HG03378 (cell line): ENCODE data around the gene FOXN1.
"Not testable (repeated sequence)": the region's sequence is repeated elsewhere in the genome, so short reads cannot be mapped to it uniquely, and the experiment has no call there.

Experiments used
- ATAC-seq: cut with Tn5 transposase; IDR thresholded peaks from one replicate; pipeline ENCODE4 v1.9.1; 2021; ENCODE audit warnings: mild to moderate bottlenecking, moderate library complexity; ENCODE audit not compliant: unreplicated experiment

FOXN1 gene

GRCh38 chr17:28522281-28522680 lies 16.1 kb downstream of the FOXN1 start:
- ATAC-seq = not testable (repeated sequence)

GRCh38 chr17:28523186-28523585 lies 17.0 kb downstream of the FOXN1 start:
- no peak for ATAC-seq

GRCh38 chr17:28523876-28524275 lies 17.7 kb downstream of the FOXN1 start:
- no peak for ATAC-seq

GRCh38 chr17:28524476-28525424 lies 18.6 kb downstream of the FOXN1 start:
- no peak for ATAC-seq

DNA sequence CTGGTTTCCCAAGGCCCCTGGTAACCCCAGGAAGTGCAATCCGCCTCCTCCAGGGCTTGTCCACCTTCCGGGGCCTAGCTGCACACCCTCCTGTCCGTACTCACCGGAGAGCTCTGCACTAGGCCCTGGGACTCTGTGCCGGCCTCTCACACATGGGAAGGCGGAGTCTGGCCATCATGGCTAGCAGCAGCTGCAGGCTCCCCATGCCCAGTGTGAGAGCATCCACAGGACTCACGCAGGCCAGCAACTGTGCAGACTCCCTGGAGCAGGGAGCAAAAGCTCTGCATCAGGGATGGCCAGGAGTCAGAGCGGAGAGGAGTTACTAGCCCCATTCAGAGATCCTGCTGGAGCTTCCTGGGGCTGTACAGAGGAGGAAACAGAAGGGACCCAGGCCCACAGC lies 20.2 kb downstream of the FOXN1 start:
- ATAC-seq = no peak

DNA sequence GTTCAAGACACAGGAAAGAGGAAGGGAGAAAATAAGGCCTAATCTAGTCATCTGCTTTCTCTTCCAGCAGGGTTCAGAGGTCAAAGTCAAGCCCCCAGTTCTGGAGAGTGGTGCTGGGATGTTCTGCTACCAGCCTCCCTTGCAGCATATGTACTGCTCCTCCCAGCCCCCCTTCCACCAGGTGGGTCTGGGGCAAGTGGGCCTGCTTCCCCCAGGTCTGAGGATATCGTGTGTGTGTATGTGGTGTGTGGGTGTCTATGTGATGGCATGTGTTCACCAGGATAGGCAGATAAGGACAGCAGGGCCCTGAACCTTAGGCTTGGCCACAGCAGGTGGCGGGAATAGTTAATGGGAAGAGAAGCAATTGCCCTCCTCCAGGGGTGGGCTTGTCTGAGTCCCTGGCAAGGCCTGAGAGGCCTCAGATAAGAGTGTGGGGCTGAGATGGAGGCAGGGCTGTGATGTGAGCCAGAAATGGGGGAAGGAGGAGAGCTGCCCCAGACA lies 21.1 kb downstream of the FOXN1 start:
- ATAC-seq = no peak

DNA sequence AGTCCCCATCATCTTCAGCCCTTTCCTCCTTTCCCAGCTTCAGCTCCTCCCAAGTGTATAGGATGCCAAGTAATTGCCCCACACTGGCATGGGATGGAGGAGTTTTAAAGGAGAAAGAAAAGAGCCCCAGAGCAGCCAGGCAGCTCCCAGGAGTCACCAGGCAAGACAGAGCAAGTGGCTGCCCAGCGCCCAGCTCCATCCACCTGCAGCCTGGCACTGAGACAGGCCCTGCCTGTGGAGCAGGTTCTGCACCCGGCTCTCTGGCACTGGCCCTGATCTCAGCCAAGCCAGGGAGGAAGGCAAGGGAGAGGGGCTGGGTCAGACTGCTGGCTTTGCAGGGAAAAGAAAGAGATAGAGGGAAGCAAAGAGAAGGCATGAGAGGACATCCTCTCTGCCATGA lies 21.7 kb downstream of the FOXN1 start:
- ATAC-seq = no peak

GRCh38 chr17:28528327-28529012 lies 22.3 kb downstream of the FOXN1 start:
- ATAC-seq = no peak

GRCh38 chr17:28529013-28529400 lies 22.9 kb downstream of the FOXN1 start:
- no peak for ATAC-seq

DNA sequence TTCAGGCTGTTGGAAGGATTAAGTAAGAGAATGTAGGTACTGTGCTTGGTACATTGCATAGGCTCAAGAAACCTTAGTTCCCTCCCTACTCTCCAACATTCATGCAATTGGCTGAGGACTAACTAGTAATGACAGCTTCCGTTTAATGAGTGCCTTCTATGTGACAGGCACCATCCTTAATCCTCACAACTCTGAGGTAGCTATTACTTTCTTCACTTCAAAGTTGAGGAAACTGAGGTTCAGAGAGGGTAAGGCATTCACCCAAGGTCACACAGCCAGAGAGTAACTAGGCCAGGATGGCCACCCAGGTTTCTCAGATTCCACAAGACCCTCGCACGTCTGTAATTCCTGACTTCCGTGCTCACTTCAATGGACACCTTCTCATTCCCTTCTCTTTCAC lies 24.1 kb downstream of the FOXN1 start:
- ATAC-seq = no peak

DNA sequence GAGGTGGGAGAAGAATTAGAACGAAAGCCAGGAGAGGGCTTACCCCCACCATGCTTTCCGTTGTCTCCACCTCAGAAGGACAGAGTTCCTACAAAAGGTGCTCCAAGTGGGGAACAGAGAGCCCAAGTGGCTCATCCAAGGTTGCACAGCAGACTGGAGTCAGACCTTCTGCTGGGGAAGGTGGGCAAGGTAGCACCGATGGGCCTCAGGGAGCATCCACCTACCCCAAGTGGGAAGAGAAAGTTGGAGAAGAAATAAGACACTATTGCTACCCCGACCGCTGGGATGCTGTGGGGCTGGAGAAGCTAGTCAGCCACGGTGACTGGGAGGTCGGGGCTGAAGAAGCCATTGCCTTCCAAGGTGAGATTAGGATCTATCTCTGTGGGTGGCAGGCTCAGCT lies 24.8 kb downstream of the FOXN1 start:
- no peak for ATAC-seq

GRCh38 chr17:28532050-28532960 lies 26.2 kb downstream of the FOXN1 start:
- ATAC-seq = no peak

DNA sequence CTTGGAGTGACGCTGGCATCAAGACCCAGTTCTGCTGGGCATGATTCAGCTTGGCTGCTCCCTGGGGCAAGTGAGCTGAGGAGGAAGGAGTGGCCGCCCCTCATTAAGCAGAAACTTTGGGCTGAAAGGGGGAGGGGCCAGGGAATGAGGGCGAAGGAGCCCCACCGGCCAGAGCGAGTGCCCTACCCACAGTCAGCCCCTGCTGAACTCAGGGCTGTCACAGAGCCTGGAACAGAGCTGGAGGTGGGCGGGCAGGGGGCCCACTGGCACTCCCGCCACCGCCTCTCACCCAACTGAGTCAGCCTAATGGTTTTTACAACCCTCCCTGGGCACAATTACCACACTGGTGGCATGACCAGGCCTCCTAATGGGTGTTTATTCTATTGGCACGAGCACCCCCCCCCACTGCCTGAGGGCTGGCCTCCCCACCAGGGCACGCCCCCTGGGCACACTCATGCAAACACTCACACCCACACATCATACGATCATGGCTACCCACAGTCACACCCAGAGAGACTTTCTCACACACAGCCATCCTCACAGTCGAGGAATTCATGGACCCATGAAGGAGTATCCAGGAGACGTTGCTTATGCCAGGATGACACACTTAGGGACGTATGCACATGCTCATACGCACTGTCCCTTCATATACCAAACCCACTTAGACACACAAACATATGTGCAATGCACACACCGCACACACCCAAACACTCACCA lies 27.1 kb downstream of the FOXN1 start:
- ATAC-seq = no peak

DNA sequence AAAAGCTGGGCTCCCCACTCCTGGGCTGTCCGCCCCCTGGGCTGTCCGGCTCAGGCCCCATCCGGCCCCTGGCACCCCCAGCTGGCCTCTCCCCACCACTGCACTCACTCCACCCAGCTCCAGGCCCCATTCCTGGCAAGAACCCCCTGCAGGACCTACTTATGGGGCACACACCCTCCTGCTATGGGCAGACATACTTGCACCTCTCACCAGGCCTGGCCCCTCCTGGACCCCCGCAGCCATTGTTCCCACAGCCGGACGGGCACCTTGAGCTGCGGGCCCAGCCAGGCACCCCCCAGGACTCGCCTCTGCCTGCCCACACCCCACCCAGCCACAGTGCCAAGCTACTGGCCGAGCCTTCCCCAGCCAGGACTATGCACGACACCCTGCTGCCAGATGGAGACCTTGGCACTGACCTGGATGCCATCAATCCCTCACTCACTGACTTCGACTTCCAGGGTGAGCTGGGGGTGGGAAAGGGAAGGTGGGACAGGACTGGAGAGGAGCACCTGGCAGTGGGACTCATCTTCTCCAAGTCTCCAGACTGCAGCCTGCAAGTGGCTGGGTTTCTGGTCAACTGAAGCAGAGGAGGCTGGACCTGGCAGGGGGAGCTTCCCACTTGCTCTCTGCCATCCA lies 28.7 kb downstream of the FOXN1 start:
- no peak for ATAC-seq

DNA sequence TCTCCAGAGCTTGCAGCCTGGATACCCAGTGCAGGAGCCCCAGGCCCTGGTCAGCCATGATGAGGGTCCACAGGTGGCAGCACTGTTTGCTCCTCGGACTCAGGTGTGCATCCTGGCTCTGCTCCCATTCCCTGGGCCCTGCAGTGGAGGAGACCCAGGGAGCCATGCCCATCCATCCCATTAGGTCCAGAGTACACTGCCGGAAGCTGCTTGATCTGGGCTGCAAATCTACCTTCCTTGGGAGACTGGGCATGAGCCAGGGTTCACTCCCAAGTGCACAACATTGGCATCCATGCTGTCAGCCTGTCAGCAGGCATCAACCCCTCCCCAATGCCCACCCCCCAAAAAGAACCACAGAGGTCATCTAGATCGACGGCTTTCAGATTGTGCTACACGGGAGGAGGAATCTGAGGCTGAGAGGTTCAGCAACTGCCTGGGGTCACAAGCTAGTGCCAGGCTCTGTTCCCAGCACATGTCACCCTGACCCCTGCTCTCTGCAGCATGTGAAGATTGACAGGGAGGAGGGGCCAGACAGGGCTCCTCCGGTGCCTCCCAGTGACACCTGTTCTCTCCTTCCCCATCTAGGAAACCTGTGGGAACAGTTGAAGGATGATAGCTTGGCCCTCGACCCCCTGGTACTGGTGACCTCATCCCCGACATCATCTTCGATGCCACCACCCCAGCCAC lies 30.5 kb downstream of the FOXN1 start:
- no peak for ATAC-seq

DNA sequence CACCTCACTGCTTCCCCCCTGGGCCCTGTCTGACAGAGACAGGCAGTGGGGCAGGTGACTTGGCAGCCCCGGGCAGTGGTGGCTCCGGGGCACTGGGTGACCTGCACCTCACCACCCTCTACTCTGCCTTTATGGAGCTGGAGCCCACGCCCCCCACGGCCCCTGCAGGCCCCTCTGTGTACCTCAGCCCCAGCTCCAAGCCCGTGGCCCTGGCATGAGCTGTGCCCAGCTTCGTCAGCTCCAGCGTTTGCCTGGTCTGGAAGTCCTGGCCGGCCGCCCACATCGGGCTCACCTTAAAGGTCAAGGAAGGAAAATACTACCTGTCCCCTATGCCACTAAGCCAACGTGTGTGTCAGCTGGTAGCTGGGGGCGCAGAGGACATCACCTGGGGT lies 31.1 kb downstream of the FOXN1 start:
- no peak for ATAC-seq

GRCh38 chr17:28538296-28538895 lies 32.2 kb downstream of the FOXN1 start:
- no peak for ATAC-seq

DNA sequence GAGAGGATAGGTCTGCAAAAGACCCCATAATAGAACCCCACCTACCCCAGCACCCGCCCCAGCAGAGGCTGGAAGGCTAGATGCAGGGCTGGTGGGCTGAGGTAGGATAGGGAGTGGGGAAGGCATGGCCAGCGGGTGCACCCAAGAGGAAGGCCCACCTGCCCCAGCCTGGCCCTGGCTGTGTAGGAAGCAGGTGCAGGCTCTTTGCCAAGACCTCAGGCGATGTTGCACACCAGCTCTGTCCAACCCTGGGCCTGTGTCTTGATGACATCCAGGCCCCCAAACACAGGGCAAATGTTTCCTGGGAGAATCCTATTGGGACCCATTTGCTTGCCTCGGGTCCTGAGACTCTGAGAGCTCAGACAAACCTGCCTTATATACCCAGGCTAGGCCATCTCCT lies 34.1 kb downstream of the FOXN1 start:
- no peak for ATAC-seq

DNA sequence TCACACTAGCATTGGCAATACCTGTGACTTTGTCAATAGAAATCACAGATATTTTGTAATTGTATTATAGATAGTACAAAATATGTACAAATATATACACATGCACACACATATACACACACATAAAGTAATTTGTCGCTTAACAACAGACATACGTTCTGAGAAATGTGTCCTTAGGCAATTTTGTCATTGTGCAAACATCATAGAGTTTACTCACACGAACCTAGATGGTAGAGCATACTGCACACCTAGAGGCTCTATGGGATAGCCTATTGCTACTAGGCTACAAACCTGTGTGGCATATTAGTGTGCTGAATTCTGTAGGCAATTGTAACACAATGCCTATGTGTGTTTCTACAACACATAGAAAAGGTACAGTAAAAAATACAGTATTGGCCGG lies 35.3 kb downstream of the FOXN1 start:
- ATAC-seq = no peak
